Loucy (cell line): ENCODE data around the gene ICE1.

Source experiments
- H2AFZ ChIP-seq: fragments of 200-600 bp; sonication (generic); 2 replicates; pipeline ENCODE4 v1.6.0; 2016; ENCODE audit warnings: antibody characterized with exemption, mild to moderate bottlenecking, low read length, moderate library complexity
- H3F3A ChIP-seq: fragments of 200-600 bp; 2 replicates; pipeline ENCODE4 v1.6.0; 2016; ENCODE audit warnings: antibody characterized with exemption, low read depth, mild to moderate bottlenecking
- H3K27me3 ChIP-seq: fragments of 200-600 bp; sonication (generic); 2 replicates; pipeline ENCODE4 v1.6.1; 2014; ENCODE audit warnings: low read length, mild to moderate bottlenecking; ENCODE audit not compliant: insufficient read depth, poor library complexity, severe bottlenecking
- H3K36me3 ChIP-seq: fragments of 200-600 bp; sonication (generic); 2 replicates; pipeline ENCODE4 v1.6.1; 2016; ENCODE audit warnings: low read length; ENCODE audit not compliant: insufficient read depth
- H3K4me1 ChIP-seq: fragments of 200-600 bp; sonication (generic); 2 replicates; pipeline ENCODE4 v1.5.1; 2014; ENCODE audit warnings: low read length, mild to moderate bottlenecking; ENCODE audit not compliant: insufficient read depth, poor library complexity, severe bottlenecking
- H3K4me2 ChIP-seq: fragments of 200-600 bp; sonication (generic); 2 replicates; pipeline ENCODE4 v1.6.0; 2014; ENCODE audit warnings: antibody characterized with exemption, low read length, low read depth, mild to moderate bottlenecking; ENCODE audit not compliant: poor library complexity, severe bottlenecking
- H3K4me3 ChIP-seq: fragments of 200-600 bp; sonication (generic); 2 replicates; pipeline ENCODE4 v1.5.1; 2014; ENCODE audit warnings: low read length, mild to moderate bottlenecking, mixed read lengths; ENCODE audit not compliant: poor library complexity, severe bottlenecking
- H3K79me2 ChIP-seq: fragments of 200-600 bp; sonication (generic); 2 replicates; pipeline ENCODE4 v1.6.1; 2014; ENCODE audit warnings: low read length; ENCODE audit not compliant: insufficient read depth
- H3K9ac ChIP-seq: fragments of 200-600 bp; sonication (generic); 2 replicates; pipeline ENCODE4 v1.6.0; 2014; ENCODE audit warnings: mild to moderate bottlenecking, low read depth, low read length, moderate library complexity; ENCODE audit not compliant: poor library complexity, severe bottlenecking
- H3K9me2 ChIP-seq: fragments of 200-600 bp; sonication (generic); replicated peaks from 2 replicates; pipeline ENCODE4 v1.6.1; 2016; ENCODE audit warnings: low read depth, low read length, mixed read lengths
- H3K9me3 ChIP-seq: fragments of 200-600 bp; sonication (generic); 2 replicates; pipeline ENCODE4 v1.6.1; 2014; ENCODE audit warnings: mild to moderate bottlenecking, antibody characterized with exemption, low read length, low read depth; ENCODE audit not compliant: insufficient read depth
- H4K20me1 ChIP-seq: fragments of 200-600 bp; sonication (generic); 2 replicates; pipeline ENCODE4 v1.6.0; 2014; ENCODE audit warnings: antibody characterized with exemption, low read length, mild to moderate bottlenecking; ENCODE audit not compliant: insufficient read depth, poor library complexity, severe bottlenecking
- EZH2phosphoT487 ChIP-seq: fragments of 200-600 bp; IDR thresholded peaks from 2 replicates; pipeline ENCODE4 v1.6.1; 2018; ENCODE audit warnings: antibody characterized with exemption, mild to moderate bottlenecking, moderate library complexity, borderline replicate concordance
- TF ChIP-seq, protein P1 (sequence below): fragments of 200-600 bp; sonication (generic); conservative IDR thresholded peaks from 2 replicates; pipeline ENCODE4 v1.5.1; 2014; ENCODE audit warnings: mild to moderate bottlenecking, antibody characterized with exemption, low read length

The ICE1 gene

DNA sequence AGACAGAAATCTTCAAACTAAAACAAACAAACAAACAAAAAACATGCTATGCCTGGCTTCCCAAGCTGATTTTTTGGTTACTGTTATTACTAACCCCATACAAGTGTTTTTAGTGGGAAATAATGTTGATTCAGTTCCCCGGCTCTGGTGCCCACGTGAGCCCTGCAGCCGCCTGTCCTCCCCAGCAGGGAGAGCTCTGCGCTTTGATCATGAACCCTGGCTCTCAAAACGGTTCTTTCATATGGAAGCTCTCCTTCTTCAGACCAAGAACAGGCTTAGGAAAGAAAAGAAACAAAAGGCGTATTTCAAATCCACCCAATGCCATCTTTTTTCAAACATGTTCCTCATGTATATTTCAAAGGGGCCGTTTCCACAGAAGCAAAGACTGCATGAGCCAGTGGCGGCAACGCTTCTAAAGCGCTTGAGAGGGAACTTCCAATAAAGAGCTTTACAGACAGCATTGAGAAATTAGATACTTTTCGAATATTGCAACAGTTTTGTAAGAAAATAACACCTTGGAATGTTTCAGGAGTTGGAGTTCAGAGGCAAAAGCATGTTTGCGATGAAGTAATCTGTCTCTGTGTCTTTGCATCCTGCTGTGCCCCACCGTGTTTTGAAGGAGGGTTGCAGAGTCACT, 74.8 kb downstream of the ICE1 start:
- no peak overlapping the region for H3K9ac ChIP-seq
- H3K27me3 ChIP-seq, result no peaks in the 10 kb centered on the region
- H3K4me1 ChIP-seq, result no peaks in the 10 kb centered on the region
- H2AFZ ChIP-seq, result peak overlapping the region; percentile 54; the same call in 1 of the 2 replicates
- no peaks in the 10 kb centered on the region for H4K20me1 ChIP-seq
- H3K4me3 ChIP-seq, result no peak overlapping the region
- H3K79me2 ChIP-seq, result no peaks in the 10 kb centered on the region
- TF ChIP-seq EZH2phosphoT487, result no peak
- TF ChIP-seq, protein P1, sequence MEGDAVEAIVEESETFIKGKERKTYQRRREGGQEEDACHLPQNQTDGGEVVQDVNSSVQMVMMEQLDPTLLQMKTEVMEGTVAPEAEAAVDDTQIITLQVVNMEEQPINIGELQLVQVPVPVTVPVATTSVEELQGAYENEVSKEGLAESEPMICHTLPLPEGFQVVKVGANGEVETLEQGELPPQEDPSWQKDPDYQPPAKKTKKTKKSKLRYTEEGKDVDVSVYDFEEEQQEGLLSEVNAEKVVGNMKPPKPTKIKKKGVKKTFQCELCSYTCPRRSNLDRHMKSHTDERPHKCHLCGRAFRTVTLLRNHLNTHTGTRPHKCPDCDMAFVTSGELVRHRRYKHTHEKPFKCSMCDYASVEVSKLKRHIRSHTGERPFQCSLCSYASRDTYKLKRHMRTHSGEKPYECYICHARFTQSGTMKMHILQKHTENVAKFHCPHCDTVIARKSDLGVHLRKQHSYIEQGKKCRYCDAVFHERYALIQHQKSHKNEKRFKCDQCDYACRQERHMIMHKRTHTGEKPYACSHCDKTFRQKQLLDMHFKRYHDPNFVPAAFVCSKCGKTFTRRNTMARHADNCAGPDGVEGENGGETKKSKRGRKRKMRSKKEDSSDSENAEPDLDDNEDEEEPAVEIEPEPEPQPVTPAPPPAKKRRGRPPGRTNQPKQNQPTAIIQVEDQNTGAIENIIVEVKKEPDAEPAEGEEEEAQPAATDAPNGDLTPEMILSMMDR, result peak; percentile 84
- no peaks in the 10 kb centered on the region for H3F3A ChIP-seq
- H3K36me3 ChIP-seq, result no peaks in the 10 kb centered on the region
- no peaks in the 10 kb centered on the region for H3K9me2 ChIP-seq
- no peaks in the 10 kb centered on the region for H3K9me3 ChIP-seq
- no peak overlapping the region for H3K4me2 ChIP-seq

DNA sequence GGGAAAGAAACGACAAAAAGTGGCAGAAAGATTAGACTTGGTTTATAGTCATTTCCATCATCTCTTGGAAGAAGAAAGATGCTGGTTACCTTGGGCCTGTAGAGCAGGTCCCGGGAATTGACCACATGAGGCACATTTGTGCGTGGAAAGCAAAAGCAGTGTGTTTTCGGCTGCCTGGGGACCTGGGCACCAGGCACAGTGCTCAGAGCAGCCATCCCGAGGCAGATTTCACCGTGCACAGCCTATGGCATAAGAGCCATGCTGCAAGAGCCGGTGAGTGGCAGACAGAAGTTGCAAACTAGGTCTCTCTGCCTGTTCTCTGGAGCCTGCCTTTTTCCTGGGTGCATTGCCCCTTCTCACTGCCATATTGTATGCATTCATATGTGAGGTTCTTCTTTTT, 77.0 kb downstream of the ICE1 start:
- Histone ChIP-seq H3K9me2 (no peaks in the 10 kb centered on the region), H3K4me2 (no peak overlapping the region), H3K27me3 (no peaks in the 10 kb centered on the region), H3K9ac (no peak overlapping the region), H4K20me1 (no peaks in the 10 kb centered on the region), H3K4me3 (no peak overlapping the region), H3K79me2 (no peaks in the 10 kb centered on the region), H2AFZ (no peak overlapping the region), H3K36me3 (no peaks in the 10 kb centered on the region), H3K9me3 (no peaks in the 10 kb centered on the region), H3F3A (no peaks in the 10 kb centered on the region), H3K4me1 (no peaks in the 10 kb centered on the region)
- no peak for TF ChIP-seq EZH2phosphoT487
- TF ChIP-seq, protein P1, result no peak

DNA sequence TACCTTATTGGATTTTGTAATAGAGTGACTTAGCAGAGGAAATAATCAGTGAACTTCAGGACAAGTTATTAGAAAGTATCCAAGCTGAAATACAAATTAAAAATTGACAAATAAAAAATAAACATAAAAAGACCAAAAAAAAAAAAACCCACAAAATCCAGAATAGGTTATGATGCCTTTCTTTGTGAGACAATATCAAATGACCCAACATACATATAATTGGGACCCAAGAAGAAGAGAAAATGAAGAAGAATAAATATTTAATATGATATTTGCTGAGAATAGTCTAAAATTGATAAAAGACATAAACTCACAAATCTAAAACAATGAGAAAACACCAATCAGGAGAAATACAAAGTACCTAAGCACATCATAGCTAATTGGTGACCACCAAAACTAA, 81.8 kb downstream of the ICE1 start:
- H3K79me2 ChIP-seq, result no peaks in the 10 kb centered on the region
- H2AFZ ChIP-seq, result no peak overlapping the region
- no peaks in the 10 kb centered on the region for H3K4me1 ChIP-seq
- H3K9me2 ChIP-seq, result no peaks in the 10 kb centered on the region
- H3K4me3 ChIP-seq, result no peak overlapping the region
- H3K4me2 ChIP-seq, result no peak overlapping the region
- H3K9ac ChIP-seq, result no peak overlapping the region
- TF ChIP-seq, protein P1, result no peak
- TF ChIP-seq EZH2phosphoT487, result no peak
- no peaks in the 10 kb centered on the region for H4K20me1 ChIP-seq
- H3F3A ChIP-seq, result no peaks in the 10 kb centered on the region
- H3K36me3 ChIP-seq, result no peaks in the 10 kb centered on the region
- no peaks in the 10 kb centered on the region for H3K9me3 ChIP-seq
- no peaks in the 10 kb centered on the region for H3K27me3 ChIP-seq
